OCI-LY7 (cell line): Measurements from ENCODE around the gene FYN. TPM values are rescaled to one million over a fixed set of nuclear protein-coding genes. Genes with fewer than 3 reads are reported as not detected.

Experiments used
- BruUV-seq: library from RNA; stranded (reverse); fragments of 400-500 nt; replicated peaks from 2 replicates; lab custom pipeline; 2021; lab: Mats Ljungman, UMichigan
- CTCF ChIA-PET: fragments of 300-600 bp; sonication (Branson Sonifier 250); formaldehyde crosslinking; loops from one replicate; lab custom pipeline; 2022; ENCODE audit warnings: antibody characterized with exemption; ENCODE audit not compliant: unreplicated experiment; lab: Charles Lee
- POLR2A ChIA-PET: fragments of 300-600 bp; sonication (Branson Sonifier 250); formaldehyde crosslinking; loops from one replicate; lab custom pipeline; 2022; ENCODE audit warnings: antibody characterized with exemption; lab: Charles Lee
- DNase-seq: peaks from one replicate; pipeline ENCODE4 v3.0.0-alpha.2; 2015; ENCODE audit warnings: low spot score
- H2AFZ ChIP-seq: fragments of 200-600 bp; sonication (generic), shearing (Covaris generic); 2 replicates; pipeline ENCODE4 v1.6.1; 2014; ENCODE audit warnings: mild to moderate bottlenecking, antibody characterized with exemption, low read length, moderate library complexity
- H3K27ac ChIP-seq: fragments of 200-600 bp; sonication (generic); 2 replicates; pipeline ENCODE4 v1.5.1; 2014; ENCODE audit warnings: mixed run types, low read depth, mild to moderate bottlenecking, moderate library complexity, low read length, inconsistent platforms; ENCODE audit not compliant: poor library complexity, severe bottlenecking
- H3K36me3 ChIP-seq: fragments of 200-600 bp; sonication (generic); 2 replicates; pipeline ENCODE4 v1.6.1; 2014; ENCODE audit warnings: mild to moderate bottlenecking, antibody characterized with exemption, low read length, moderate library complexity, mixed read lengths; ENCODE audit not compliant: insufficient read depth
- H3K4me1 ChIP-seq: fragments of 200-600 bp; sonication (generic); 2 replicates; pipeline ENCODE4 v1.5.1; 2014; ENCODE audit warnings: mild to moderate bottlenecking, low read length; ENCODE audit not compliant: insufficient read depth, poor library complexity, severe bottlenecking
- H3K4me2 ChIP-seq: fragments of 200-600 bp; sonication (generic); 2 replicates; pipeline ENCODE4 v1.6.1; 2014; ENCODE audit warnings: mild to moderate bottlenecking, low read length
- H3K4me3 ChIP-seq: fragments of 200-600 bp; sonication (generic); 2 replicates; pipeline ENCODE4 v1.5.1; 2014; ENCODE audit warnings: mild to moderate bottlenecking, low read depth, low read length; ENCODE audit not compliant: poor library complexity, severe bottlenecking
- H3K79me2 ChIP-seq: fragments of 200-600 bp; sonication (generic); 2 replicates; pipeline ENCODE4 v1.6.1; 2016; ENCODE audit warnings: low read depth, mild to moderate bottlenecking, low read length, moderate library complexity, mixed read lengths; ENCODE audit not compliant: insufficient read depth
- H3K9me2 ChIP-seq: fragments of 200-600 bp; sonication (generic); 2 replicates; pipeline ENCODE4 v1.6.1; 2016; ENCODE audit warnings: mild to moderate bottlenecking, low read length, mixed read lengths; ENCODE audit not compliant: insufficient read depth
- H3K9me3 ChIP-seq: fragments of 200-600 bp; sonication (generic); 2 replicates; pipeline ENCODE4 v1.6.1; 2014; ENCODE audit warnings: mild to moderate bottlenecking, mixed run types, low read length, mixed read lengths
- H4K20me1 ChIP-seq: fragments of 200-600 bp; sonication (generic); 2 replicates; pipeline ENCODE4 v1.6.1; 2014; ENCODE audit warnings: mild to moderate bottlenecking, antibody characterized with exemption, low read length, moderate library complexity, mixed read lengths; ENCODE audit not compliant: insufficient read depth
- CTCF ChIP-seq: fragments of 200-600 bp; sonication (generic); conservative IDR thresholded peaks from 2 replicates; pipeline ENCODE4 v1.5.1; 2014; ENCODE audit warnings: mild to moderate bottlenecking, antibody characterized with exemption, low read length, moderate library complexity, mixed read lengths
- EZH2phosphoT487 ChIP-seq: fragments of 200-600 bp; sonication (generic); IDR thresholded peaks from 2 replicates; pipeline ENCODE4 v1.6.1; 2018; ENCODE audit warnings: low read depth, borderline replicate concordance, mild to moderate bottlenecking, mixed run types, antibody characterized with exemption, low read length, moderate library complexity, mixed read lengths
- intact Hi-C: fragments of 100-400 bp; cut with micrococcal nuclease; formaldehyde crosslinking; loops from one replicate; pipeline ENCODE4 v1.10.0; 2022; ENCODE audit not compliant: unreplicated experiment
- total RNA-seq, 2 experiments: library from RNA; depleted of rRNA in 1 of 2; stranded (reverse); fragments of >200 nt in 1 of 2; shearing (Covaris generic) in 1 of 2; gene quantifications; 2 replicates each; pipeline ENCODE4 v1.2.3, GENCODE V29; 2014 to 2022

The FYN gene
- total RNA-seq, 2 experiments from 2014 or later = 57.3 to 92.9 TPM

GRCh38 chr6:111625461-111626391 lies 247.5 kb downstream of the FYN start:
- no peak overlapping the region for H3K4me2 ChIP-seq
- no peaks in the 10 kb centered on the region for H3K79me2 ChIP-seq
- no peak overlapping the region for H3K27ac ChIP-seq
- H3K4me3 ChIP-seq = no peak overlapping the region
- no TSS peak for BruUV-seq
- H3K9me2 ChIP-seq = no peaks in the 10 kb centered on the region
- ChIA-PET CTCF (no interaction called here), POLR2A (interaction anchor here (0.6 to 1.3 kb wide), 3 partner anchors 16 to 40 kb away, joined by 3 to 6 read pairs (median 3); no protein-coding TSS in a partner anchor)
- TF ChIP-seq EZH2phosphoT487 (no peak), CTCF (no peak)
- H3K4me1 ChIP-seq = no peaks in the 10 kb centered on the region
- intact Hi-C loops = no loop called here
- H4K20me1 ChIP-seq = no peaks in the 10 kb centered on the region
- DNase-seq = no peak
- no peaks in the 10 kb centered on the region for H3K36me3 ChIP-seq
- no peak overlapping the region for H2AFZ ChIP-seq
- no peaks in the 10 kb centered on the region for H3K9me3 ChIP-seq

- no peaks in the 10 kb centered on the region for H3K4me1 ChIP-seq
- no peaks in the 10 kb centered on the region for H4K20me1 ChIP-seq
- no peaks in the 10 kb centered on the region for H3K79me2 ChIP-seq
- H3K9me2 ChIP-seq = no peaks in the 10 kb centered on the region
- H2AFZ ChIP-seq = no peak overlapping the region
- intact Hi-C loops = no loop called here
- no peak overlapping the region for H3K27ac ChIP-seq
- ChIA-PET POLR2A (interaction anchor here (0.6 kb wide), 1 partner anchor 40 kb away, joined by 3 read pairs; no protein-coding TSS in a partner anchor), CTCF (no interaction called here)
- no peaks in the 10 kb centered on the region for H3K9me3 ChIP-seq
- H3K4me2 ChIP-seq = no peak overlapping the region
- no TSS peak for BruUV-seq
- H3K36me3 ChIP-seq = no peaks in the 10 kb centered on the region
- no peak overlapping the region for H3K4me3 ChIP-seq
- TF ChIP-seq EZH2phosphoT487 (no peak), CTCF (no peak)
- DNase-seq = no peak
Observed at GRCh38 chr6:111625099-111625416, 248.2 kb downstream of the FYN start.
